ENCODE measurements around the gene PGM2L1.
"Not testable (repeated sequence)": the region's sequence is repeated elsewhere in the genome, so short reads cannot be mapped to it uniquely, and the experiment has no call there.

- TF ChIP-seq POLR2AphosphoS5, POLR2A (IDR thresholded peaks at IDR 0.05; ENCODE audit: low read depth, low read length): not testable (repeated sequence)
These were observed 67.2 kb downstream of the PGM2L1 start for GRCh38 chr11:74331000-74331399.

All from GM12892 (cell line).